HL-60 (cell line): ENCODE results near the gene SYNPO2.

Source experiments
- GABPA ChIP-seq: IDR thresholded peaks from 2 replicates; pipeline ENCODE4 v1.6.1; 2012; ENCODE audit warnings: low read depth
- TF ChIP-seq, protein P1 (sequence below): IDR thresholded peaks from one replicate; pipeline ENCODE4 v1.5.1; 2011; ENCODE audit warnings: low read length, control low read depth, inconsistent platforms; ENCODE audit not compliant: insufficient read depth
- TF ChIP-seq, protein P2 (sequence below): IDR thresholded peaks from 2 replicates; pipeline ENCODE4 v1.6.1; 2012; ENCODE audit warnings: low read depth; ENCODE audit not compliant: insufficient replicate concordance

- no peak for TF ChIP-seq GABPA
- TF ChIP-seq, protein P1, sequence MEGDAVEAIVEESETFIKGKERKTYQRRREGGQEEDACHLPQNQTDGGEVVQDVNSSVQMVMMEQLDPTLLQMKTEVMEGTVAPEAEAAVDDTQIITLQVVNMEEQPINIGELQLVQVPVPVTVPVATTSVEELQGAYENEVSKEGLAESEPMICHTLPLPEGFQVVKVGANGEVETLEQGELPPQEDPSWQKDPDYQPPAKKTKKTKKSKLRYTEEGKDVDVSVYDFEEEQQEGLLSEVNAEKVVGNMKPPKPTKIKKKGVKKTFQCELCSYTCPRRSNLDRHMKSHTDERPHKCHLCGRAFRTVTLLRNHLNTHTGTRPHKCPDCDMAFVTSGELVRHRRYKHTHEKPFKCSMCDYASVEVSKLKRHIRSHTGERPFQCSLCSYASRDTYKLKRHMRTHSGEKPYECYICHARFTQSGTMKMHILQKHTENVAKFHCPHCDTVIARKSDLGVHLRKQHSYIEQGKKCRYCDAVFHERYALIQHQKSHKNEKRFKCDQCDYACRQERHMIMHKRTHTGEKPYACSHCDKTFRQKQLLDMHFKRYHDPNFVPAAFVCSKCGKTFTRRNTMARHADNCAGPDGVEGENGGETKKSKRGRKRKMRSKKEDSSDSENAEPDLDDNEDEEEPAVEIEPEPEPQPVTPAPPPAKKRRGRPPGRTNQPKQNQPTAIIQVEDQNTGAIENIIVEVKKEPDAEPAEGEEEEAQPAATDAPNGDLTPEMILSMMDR: no peak
- TF ChIP-seq, protein P2, sequence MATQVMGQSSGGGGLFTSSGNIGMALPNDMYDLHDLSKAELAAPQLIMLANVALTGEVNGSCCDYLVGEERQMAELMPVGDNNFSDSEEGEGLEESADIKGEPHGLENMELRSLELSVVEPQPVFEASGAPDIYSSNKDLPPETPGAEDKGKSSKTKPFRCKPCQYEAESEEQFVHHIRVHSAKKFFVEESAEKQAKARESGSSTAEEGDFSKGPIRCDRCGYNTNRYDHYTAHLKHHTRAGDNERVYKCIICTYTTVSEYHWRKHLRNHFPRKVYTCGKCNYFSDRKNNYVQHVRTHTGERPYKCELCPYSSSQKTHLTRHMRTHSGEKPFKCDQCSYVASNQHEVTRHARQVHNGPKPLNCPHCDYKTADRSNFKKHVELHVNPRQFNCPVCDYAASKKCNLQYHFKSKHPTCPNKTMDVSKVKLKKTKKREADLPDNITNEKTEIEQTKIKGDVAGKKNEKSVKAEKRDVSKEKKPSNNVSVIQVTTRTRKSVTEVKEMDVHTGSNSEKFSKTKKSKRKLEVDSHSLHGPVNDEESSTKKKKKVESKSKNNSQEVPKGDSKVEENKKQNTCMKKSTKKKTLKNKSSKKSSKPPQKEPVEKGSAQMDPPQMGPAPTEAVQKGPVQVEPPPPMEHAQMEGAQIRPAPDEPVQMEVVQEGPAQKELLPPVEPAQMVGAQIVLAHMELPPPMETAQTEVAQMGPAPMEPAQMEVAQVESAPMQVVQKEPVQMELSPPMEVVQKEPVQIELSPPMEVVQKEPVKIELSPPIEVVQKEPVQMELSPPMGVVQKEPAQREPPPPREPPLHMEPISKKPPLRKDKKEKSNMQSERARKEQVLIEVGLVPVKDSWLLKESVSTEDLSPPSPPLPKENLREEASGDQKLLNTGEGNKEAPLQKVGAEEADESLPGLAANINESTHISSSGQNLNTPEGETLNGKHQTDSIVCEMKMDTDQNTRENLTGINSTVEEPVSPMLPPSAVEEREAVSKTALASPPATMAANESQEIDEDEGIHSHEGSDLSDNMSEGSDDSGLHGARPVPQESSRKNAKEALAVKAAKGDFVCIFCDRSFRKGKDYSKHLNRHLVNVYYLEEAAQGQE: no peak
Observed at GRCh38 chr4:118920247-118920646, 31.6 kb downstream of the SYNPO2 start.
